C4-2B (cell line): ENCODE results near the gene MAP6D1.

Experiments used
- H3K27ac ChIP-seq: fragments of 450-650 bp; 2 replicates; pipeline ENCODE4 v1.5.1; 2017
- CTCF ChIP-seq: fragments of 450-650 bp; conservative IDR thresholded peaks from 2 replicates; pipeline ENCODE4 v1.5.1; 2017; ENCODE audit warnings: mild to moderate bottlenecking
- ZFX ChIP-seq: fragments of 450-650 bp; IDR thresholded peaks from 2 replicates; pipeline ENCODE4 v1.6.1; 2017

MAP6D1 gene

GRCh38 chr3:183825456-183826161 lies at the start of gene MAP6D1:
TSS of gene MAP6D1 (minus strand) at chr3:183825577. CDS start at chr3:183825547, 30 bp downstream.
- no peak; the same call in 1 of the 2 replicates for TF ChIP-seq CTCF
- TF ChIP-seq ZFX, result no peak
- peak within 1 kb of the TSS; percentile 17; the same call in 1 of the 2 replicates for H3K27ac ChIP-seq

GRCh38 chr3:183873914-183874313 lies 48.5 kb upstream of the MAP6D1 start:
- no peak overlapping the region for H3K27ac ChIP-seq
- no peak for TF ChIP-seq ZFX
- no peak for TF ChIP-seq CTCF

- TF ChIP-seq CTCF, result no peak
- TF ChIP-seq ZFX, result no peak
- H3K27ac ChIP-seq, result no peak overlapping the region
Observed at GRCh38 chr3:183871541-183871940, 46.2 kb upstream of the MAP6D1 start.

GRCh38 chr3:183870563-183870962 lies 45.2 kb upstream of the MAP6D1 start:
- no peak overlapping the region for H3K27ac ChIP-seq
- TF ChIP-seq CTCF (no peak), ZFX (no peak)

- TF ChIP-seq CTCF (no peak), ZFX (no peak)
Observed at GRCh38 chr3:183868796-183869195, 43.4 kb upstream of the MAP6D1 start.

GRCh38 chr3:183862610-183863009 lies 37.2 kb upstream of the MAP6D1 start:
- TF ChIP-seq CTCF (no peak), ZFX (no peak)
- H3K27ac ChIP-seq, result no peak overlapping the region

More at GRCh38 chr3:183868796-183869195, 43.4 kb upstream of the MAP6D1 start:
- H3K27ac ChIP-seq, result no peak overlapping the region

- no peak overlapping the region for H3K27ac ChIP-seq
Observed at GRCh38 chr3:183857863-183858262, 32.5 kb upstream of the MAP6D1 start.

More at GRCh38 chr3:183857863-183858262, 32.5 kb upstream of the MAP6D1 start:
- TF ChIP-seq ZFX, result no peak
- no peak for TF ChIP-seq CTCF
